Pons (tissue), 1 donor: Measurements from ENCODE around the gene PMFBP1.
A peak's percentile ranks its signal among the peaks of the same experiment; 100 is the strongest.

Experiments used
- DNase-seq: peaks from one replicate; pipeline ENCODE4 v3.0.0-alpha.2; 2016; ENCODE audit warnings: low spot score

The PMFBP1 gene

GRCh38 chr16:72129976-72130656 is 41.8 kb downstream of the PMFBP1 start:
- no peak for DNase-seq

- no peak for DNase-seq
These were observed 43.3 kb downstream of the PMFBP1 start for GRCh38 chr16:72128701-72129100.

GRCh38 chr16:72126429-72126765 is 45.6 kb downstream of the PMFBP1 start:
- DNase-seq, result peak; percentile 56

GRCh38 chr16:72125635-72126428 is 46.1 kb downstream of the PMFBP1 start:
- peak; percentile 22 for DNase-seq

GRCh38 chr16:72124761-72125634 is 47.0 kb downstream of the PMFBP1 start:
- peak; percentile 85 for DNase-seq

GRCh38 chr16:72124148-72124547 is 47.8 kb downstream of the PMFBP1 start:
- DNase-seq, result no peak

- no peak for DNase-seq
These were observed 48.5 kb downstream of the PMFBP1 start for GRCh38 chr16:72123426-72123825.

- no peak for DNase-seq
These were observed 49.0 kb downstream of the PMFBP1 start for GRCh38 chr16:72122916-72123315.

GRCh38 chr16:72122308-72122707 is 49.6 kb downstream of the PMFBP1 start:
- DNase-seq, result no peak

- DNase-seq, result no peak
These were observed 51.9 kb downstream of the PMFBP1 start for GRCh38 chr16:72120026-72120425.

GRCh38 chr16:72113616-72113945 is 58.4 kb downstream of the PMFBP1 start:
- no peak for DNase-seq

- DNase-seq, result no peak
These were observed 58.9 kb downstream of the PMFBP1 start for GRCh38 chr16:72112906-72113615.

GRCh38 chr16:72112452-72112792 is 59.5 kb downstream of the PMFBP1 start:
- no peak for DNase-seq

GRCh38 chr16:72111657-72112451 is 60.1 kb downstream of the PMFBP1 start:
- no peak for DNase-seq

- no peak for DNase-seq
These were observed 61.0 kb downstream of the PMFBP1 start for GRCh38 chr16:72110662-72111615.

- no peak for DNase-seq
These were observed 61.9 kb downstream of the PMFBP1 start for GRCh38 chr16:72109966-72110530.

- no peak for DNase-seq
These were observed 62.7 kb downstream of the PMFBP1 start for GRCh38 chr16:72109300-72109699.

- no peak for DNase-seq
These were observed 63.4 kb downstream of the PMFBP1 start for GRCh38 chr16:72108353-72109102.

- no peak for DNase-seq
These were observed 64.6 kb downstream of the PMFBP1 start for GRCh38 chr16:72107371-72107770.
